Thyroid gland (tissue), 4 donors: Measurements from ENCODE around the gene SH3TC2. TPM values are rescaled to one million over a fixed set of nuclear protein-coding genes. Genes with fewer than 3 reads are reported as not detected.

Experiments
- DNase-seq, 2 donors: peaks; one replicate each; pipeline ENCODE4 v3.0.0-alpha.2; 2019
- H3K27ac ChIP-seq, 3 donors: fragments of 200-600 bp; sonication (generic); 1 replicate in 2 of 3; 2 replicates in 1 of 3; pipeline ENCODE4 v1.5.1; 2016 to 2019; ENCODE audit warnings: mild to moderate bottlenecking in 1 of 3, moderate library complexity in 1 of 3
- H3K27me3 ChIP-seq: fragments of 200-600 bp; sonication (generic); one replicate; pipeline ENCODE4 v1.5.1; 2019
- H3K36me3 ChIP-seq, 2 donors: fragments of 200-600 bp; sonication (generic); one replicate each; pipeline ENCODE4 v1.5.1; 2016 to 2019
- H3K4me1 ChIP-seq, 2 donors: fragments of 200-600 bp; sonication (generic); one replicate each; pipeline ENCODE4 v1.5.1; 2017 to 2019
- H3K4me3 ChIP-seq, 3 donors: fragments of 200-600 bp; sonication (generic); replicated peaks in 1 of 3; 1 replicate in 2 of 3; 2 replicates in 1 of 3; pipeline ENCODE4 v1.5.1; 2016; ENCODE audit warnings: mild to moderate bottlenecking in 1 of 3
- H3K9me3 ChIP-seq: fragments of 200-600 bp; sonication (generic); one replicate; pipeline ENCODE4 v1.5.1; 2017
- POLR2A ChIP-seq, 2 donors: fragments of 450-650 bp; IDR thresholded peaks; one replicate each; pipeline ENCODE4 v1.6.1; 2017; ENCODE audit warnings: antibody characterized with exemption in 2 of 2, mild to moderate bottlenecking in 2 of 2, moderate library complexity in 1 of 2
- WGBS, 2 donors: methylation state at CpG; one replicate each; pipeline ENCODE4 v1.1.5; 2017; 5-methylcytosine and 5-hydroxymethylcytosine counted together
- intact Hi-C: fragments of 100-400 bp; cut with DNase I; formaldehyde crosslinking; loops from one replicate; pipeline ENCODE4 v1.15.1; 2023
- total RNA-seq, 4 donors: library from RNA; depleted of rRNA; stranded (reverse); fragments of >200 nt; gene quantifications; one replicate each; pipeline ENCODE4 v1.2.3, GENCODE V29; 2016
- TF ChIP-seq, protein P1 (sequence below), 6 experiments: fragments of 200-600 bp in 3 of 6; fragments of 450-650 bp in 3 of 6; sonication (generic) in 3 of 6; IDR thresholded peaks; one replicate each; pipeline ENCODE4 v1.5.1; 2016 to 2019; ENCODE audit warnings: antibody characterized with exemption in 6 of 6, mild to moderate bottlenecking in 2 of 6, inconsistent platforms in 1 of 6, moderate library complexity in 1 of 6

The SH3TC2 gene
- total RNA-seq, 4 donors from 2014 or later: 0.83 to 2.0 (median 1.5) TPM

DNA sequence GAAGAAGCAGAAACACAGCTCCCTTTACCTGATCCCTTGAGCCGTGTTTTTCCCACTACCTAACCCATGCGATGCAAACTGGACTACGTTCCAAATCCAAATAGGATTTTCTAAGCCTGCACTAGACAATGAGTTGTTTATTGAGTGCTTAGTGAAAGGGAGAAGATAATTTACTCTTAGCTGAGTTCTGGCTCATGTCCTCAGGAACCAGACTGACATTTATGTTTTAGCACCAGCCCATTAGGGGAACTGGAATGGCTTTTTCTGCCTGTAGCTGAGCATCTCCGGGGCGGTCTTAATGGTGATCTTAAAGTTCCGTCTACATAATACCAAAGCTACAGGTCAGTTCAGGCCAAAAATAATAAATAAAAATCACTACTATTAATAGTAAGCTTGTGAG lies 81.5 kb downstream of the SH3TC2 start:
- intact Hi-C loops: no loop called here
- H3K4me3 ChIP-seq: no peak overlapping the region
- H3K36me3 ChIP-seq: no peaks in the 10 kb centered on the region
- no peak for TF ChIP-seq POLR2A (IDR thresholded peaks at IDR 0.05)
- TF ChIP-seq, protein P1, sequence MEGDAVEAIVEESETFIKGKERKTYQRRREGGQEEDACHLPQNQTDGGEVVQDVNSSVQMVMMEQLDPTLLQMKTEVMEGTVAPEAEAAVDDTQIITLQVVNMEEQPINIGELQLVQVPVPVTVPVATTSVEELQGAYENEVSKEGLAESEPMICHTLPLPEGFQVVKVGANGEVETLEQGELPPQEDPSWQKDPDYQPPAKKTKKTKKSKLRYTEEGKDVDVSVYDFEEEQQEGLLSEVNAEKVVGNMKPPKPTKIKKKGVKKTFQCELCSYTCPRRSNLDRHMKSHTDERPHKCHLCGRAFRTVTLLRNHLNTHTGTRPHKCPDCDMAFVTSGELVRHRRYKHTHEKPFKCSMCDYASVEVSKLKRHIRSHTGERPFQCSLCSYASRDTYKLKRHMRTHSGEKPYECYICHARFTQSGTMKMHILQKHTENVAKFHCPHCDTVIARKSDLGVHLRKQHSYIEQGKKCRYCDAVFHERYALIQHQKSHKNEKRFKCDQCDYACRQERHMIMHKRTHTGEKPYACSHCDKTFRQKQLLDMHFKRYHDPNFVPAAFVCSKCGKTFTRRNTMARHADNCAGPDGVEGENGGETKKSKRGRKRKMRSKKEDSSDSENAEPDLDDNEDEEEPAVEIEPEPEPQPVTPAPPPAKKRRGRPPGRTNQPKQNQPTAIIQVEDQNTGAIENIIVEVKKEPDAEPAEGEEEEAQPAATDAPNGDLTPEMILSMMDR (IDR thresholded peaks at IDR 0.05): no peak
- WGBS, 2 donors: 63 to 73% methylated on average over 6 of the region's 6 CpGs
- DNase-seq: no peak
- H3K27ac ChIP-seq: no peak overlapping the region
- no peaks in the 10 kb centered on the region for H3K27me3 ChIP-seq
- peaks cover 0 to 6% of the 10 kb centered on the region in 2 donors for H3K4me1 ChIP-seq
- no peaks in the 10 kb centered on the region for H3K9me3 ChIP-seq

DNA sequence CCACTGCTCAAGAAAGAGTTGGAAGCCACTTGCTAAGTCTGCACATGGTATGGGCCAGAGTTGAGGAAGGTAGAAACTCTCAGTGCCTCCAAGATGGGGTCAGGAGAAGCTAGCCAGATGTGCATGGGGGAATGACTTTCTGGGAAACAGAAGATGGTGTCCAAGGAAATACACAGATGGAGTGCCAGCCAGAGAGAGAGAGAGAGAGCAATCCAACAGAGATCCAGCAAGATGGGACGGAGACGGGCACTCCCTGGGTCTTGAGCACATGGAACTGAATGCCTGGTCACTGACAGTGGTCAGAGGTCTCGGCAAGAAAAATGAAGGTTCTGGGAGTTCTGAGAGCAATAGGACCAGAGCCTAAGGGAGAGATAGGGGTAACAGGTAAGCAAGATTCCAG lies 82.1 kb downstream of the SH3TC2 start:
- 92 to 96% methylated on average over 3 of the region's 3 CpGs for WGBS, 2 donors

DNA sequence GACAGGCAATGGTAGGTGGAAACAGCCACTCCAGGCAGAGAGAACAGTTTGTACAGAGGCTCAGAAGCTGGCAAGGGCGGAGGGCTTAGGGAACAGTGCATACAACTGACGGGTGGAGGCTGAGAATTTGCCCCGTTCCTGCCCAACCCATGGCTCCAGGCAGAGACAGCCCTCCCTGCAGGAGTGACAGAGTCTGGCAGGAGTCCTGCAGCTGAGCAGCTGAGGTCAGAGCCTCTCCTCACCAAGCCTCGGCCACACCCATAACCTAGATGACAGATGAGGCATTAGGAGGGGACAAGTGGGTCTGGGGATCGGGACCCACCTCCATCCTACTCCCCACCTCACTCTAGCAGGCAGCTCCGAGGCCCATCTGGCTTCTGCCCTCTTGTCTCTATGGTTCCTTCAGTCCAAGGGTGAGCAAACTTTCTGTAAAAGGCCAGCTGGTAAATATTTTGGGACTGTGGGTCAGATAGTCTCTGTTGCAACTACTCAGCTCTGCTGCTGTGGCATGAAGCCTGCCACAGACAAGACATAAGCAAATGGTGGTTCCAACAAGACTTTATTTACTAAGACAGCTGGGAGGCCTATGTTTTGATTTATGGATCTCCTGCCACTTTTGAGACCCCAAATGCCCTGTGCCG lies 83.7 kb downstream of the SH3TC2 start:
- no peaks in the 10 kb centered on the region for H3K36me3 ChIP-seq
- no peak overlapping the region for H3K27ac ChIP-seq
- intact Hi-C loops: no loop called here
- H3K4me3 ChIP-seq: no peak overlapping the region
- H3K4me1 ChIP-seq: peaks cover 0 to 6% of the 10 kb centered on the region in 2 donors
- no peak for TF ChIP-seq POLR2A (IDR thresholded peaks at IDR 0.05)
- TF ChIP-seq, protein P1 (IDR thresholded peaks at IDR 0.05): no peak
- DNase-seq: peak in 1 of 2 donors; percentile 62
- 66 to 72% methylated on average over 7 of the region's 7 CpGs for WGBS, 2 donors
- H3K9me3 ChIP-seq: no peaks in the 10 kb centered on the region
- no peaks in the 10 kb centered on the region for H3K27me3 ChIP-seq

More for the DNA sequence above, 82.1 kb downstream of the SH3TC2 start:
- Histone ChIP-seq H3K9me3 (no peaks in the 10 kb centered on the region), H3K27ac (no peak overlapping the region), H3K36me3 (no peaks in the 10 kb centered on the region), H3K27me3 (no peaks in the 10 kb centered on the region), H3K4me1 (peaks cover 0 to 6% of the 10 kb centered on the region in 2 donors), H3K4me3 (no peak overlapping the region)
- intact Hi-C loops: no loop called here
- DNase-seq: no peak
- TF ChIP-seq POLR2A (IDR thresholded peaks at IDR 0.05): no peak
- TF ChIP-seq, protein P1 (IDR thresholded peaks at IDR 0.05): no peak

DNA sequence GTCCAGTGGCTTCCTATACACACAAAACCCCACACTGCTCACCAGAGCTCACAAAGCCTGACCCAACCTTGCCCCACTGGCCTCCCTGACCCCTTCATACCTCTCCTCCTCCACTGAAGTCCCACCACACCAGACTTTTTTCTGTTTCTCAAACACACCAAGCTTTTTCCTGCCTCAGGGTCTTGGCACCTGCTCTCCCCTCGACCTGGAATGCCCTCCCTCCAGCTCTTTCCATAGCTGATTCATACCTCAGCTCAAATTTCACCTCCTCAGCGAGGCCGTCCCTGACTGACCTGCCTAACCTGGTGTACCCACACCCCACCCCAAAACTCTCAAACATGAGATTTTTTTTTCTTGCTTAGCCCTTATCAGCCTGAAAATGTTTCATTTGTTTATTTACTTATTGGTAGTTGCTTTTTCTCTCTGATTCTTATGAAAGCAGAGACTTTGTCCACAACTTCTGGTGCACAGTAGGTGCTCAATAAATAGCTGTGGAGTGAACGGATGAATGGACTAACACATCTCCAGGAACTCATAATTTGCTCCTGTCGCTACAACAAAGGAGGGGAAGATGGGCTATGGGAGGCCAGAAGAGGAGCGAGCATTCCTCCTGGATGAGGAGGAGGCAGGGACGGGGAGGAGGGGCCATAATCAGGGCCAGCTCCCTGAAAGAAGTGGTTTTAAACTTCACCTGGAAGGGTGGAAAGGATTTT lies 84.3 kb downstream of the SH3TC2 start:
- Histone ChIP-seq H3K27me3 (no peaks in the 10 kb centered on the region), H3K4me3 (no peak overlapping the region), H3K36me3 (no peaks in the 10 kb centered on the region), H3K9me3 (no peaks in the 10 kb centered on the region), H3K4me1 (peaks cover 0 to 6% of the 10 kb centered on the region in 2 donors), H3K27ac (no peak overlapping the region)
- no peak for TF ChIP-seq POLR2A (IDR thresholded peaks at IDR 0.05)
- TF ChIP-seq, protein P1 (IDR thresholded peaks at IDR 0.05): no peak
- intact Hi-C loops: no loop called here
- 74 to 78% methylated on average over 7 of the region's 7 CpGs for WGBS, 2 donors
- DNase-seq: no peak
